GM12864 (cell line): Measurements from ENCODE around the gene TMEM91.

ENCODE experiments used
- DNase-seq: peaks from one replicate; pipeline ENCODE4 v3.0.0-alpha.2; 2011; ENCODE audit warnings: low read depth
- H3K4me3 ChIP-seq: 2 replicates; pipeline ENCODE4 v1.5.1; 2011; ENCODE audit warnings: mild to moderate bottlenecking, low read depth, low read length, control low read depth
- CTCF ChIP-seq: IDR thresholded peaks from 2 replicates; pipeline ENCODE4 v1.5.1; 2011; ENCODE audit warnings: low read depth, mild to moderate bottlenecking, moderate library complexity, low read length, control low read depth, inconsistent platforms; ENCODE audit errors: missing control alignments

The TMEM91 gene

GRCh38 chr19:41376241-41376997 lies at the start of gene TMEM91:
Gene TMEM91, plus strand, starts transcription at chr19:41376533. Its CDS starts 1,777 bp downstream, at chr19:41378310.
- H3K4me3 ChIP-seq: peak within 1 kb of the TSS; percentile 56
- no peak for DNase-seq
- no peak for TF ChIP-seq CTCF

- no peak for DNase-seq
- peak overlapping the region; percentile 50 for H3K4me3 ChIP-seq
- no peak for TF ChIP-seq CTCF
These were observed 49.2 kb upstream of the TMEM91 start for GRCh38 chr19:41327076-41327575.

- no peak for TF ChIP-seq CTCF
- peak overlapping the region; percentile 50 for H3K4me3 ChIP-seq
- DNase-seq: no peak
These were observed 48.7 kb upstream of the TMEM91 start for GRCh38 chr19:41327576-41328156.

- H3K4me3 ChIP-seq: peak overlapping the region; percentile 50
- no peak for TF ChIP-seq CTCF
- DNase-seq: no peak
These were observed 48.0 kb upstream of the TMEM91 start for GRCh38 chr19:41328157-41328841.

GRCh38 chr19:41328842-41329225 lies 47.5 kb upstream of the TMEM91 start:
- no peak overlapping the region for H3K4me3 ChIP-seq
- TF ChIP-seq CTCF: no peak
- no peak for DNase-seq

- no peak overlapping the region for H3K4me3 ChIP-seq
- no peak for DNase-seq
- no peak for TF ChIP-seq CTCF
These were observed 45.9 kb upstream of the TMEM91 start for GRCh38 chr19:41330481-41330880.
